ENCODE data around the gene RPS6KB1. TPM values are rescaled to one million over a fixed set of nuclear protein-coding genes. Genes with fewer than 3 reads are reported as not detected.
"Not testable (repeated sequence)": the region's sequence is repeated elsewhere in the genome, so short reads cannot be mapped to it uniquely, and the experiment has no call there.

RPS6KB1 gene
- total RNA-seq = 24.8 and 26.2 TPM in 2 replicates
- 11.6 TPM for polyA plus RNA-seq (2012)

- no peak for DNase-seq (ENCODE audit: low read depth)
Measured at GRCh38 chr17:59892924-59893675, at the start of gene RPS6KB1, which contains the start of gene TUBD1. RPS6KB1 (plus strand) TSS chr17:59893121; CDS start chr17:59893185, 64 bp downstream. TUBD1 (minus strand) TSS chr17:59892943; CDS start chr17:59891002, 1,941 bp downstream.

- peak; percentile 76 for DNase-seq (ENCODE audit: low read depth)
Measured at GRCh38 chr17:59844884-59845594, 47.9 kb upstream of the RPS6KB1 start.

- peak; percentile 99 for DNase-seq (ENCODE audit: low read depth)
Measured at GRCh38 chr17:59845595-59846393, 47.1 kb upstream of the RPS6KB1 start.

- peak; percentile 86 for DNase-seq (ENCODE audit: low read depth)
Measured at GRCh38 chr17:59846394-59847165, 46.3 kb upstream of the RPS6KB1 start.

GRCh38 chr17:59848385-59848668 lies 44.6 kb upstream of the RPS6KB1 start:
- DNase-seq (ENCODE audit: low read depth) = no peak

- DNase-seq (ENCODE audit: low read depth) = peak; percentile 46
Measured at GRCh38 chr17:59848778-59849177, 44.1 kb upstream of the RPS6KB1 start.

- not testable (repeated sequence) for DNase-seq (ENCODE audit: low read depth)
Measured at GRCh38 chr17:59850311-59850710, 42.6 kb upstream of the RPS6KB1 start.

- peak; percentile 41 for DNase-seq (ENCODE audit: low read depth)
Measured at GRCh38 chr17:59851439-59852375, 41.2 kb upstream of the RPS6KB1 start.

- not testable (repeated sequence) for DNase-seq (ENCODE audit: low read depth)
Measured at GRCh38 chr17:59852847-59853167, 40.1 kb upstream of the RPS6KB1 start.

GRCh38 chr17:59853168-59853918 lies 39.6 kb upstream of the RPS6KB1 start:
- peak; percentile 53 for DNase-seq (ENCODE audit: low read depth)

GRCh38 chr17:59853919-59854729 lies 38.8 kb upstream of the RPS6KB1 start:
- DNase-seq (ENCODE audit: low read depth) = not testable (repeated sequence)

- no peak for DNase-seq (ENCODE audit: low read depth)
Measured at GRCh38 chr17:59856859-59857794, 35.8 kb upstream of the RPS6KB1 start.

- no peak for DNase-seq (ENCODE audit: low read depth)
Measured at GRCh38 chr17:59858167-59858816, 34.6 kb upstream of the RPS6KB1 start.

GRCh38 chr17:59858932-59859331 lies 34.0 kb upstream of the RPS6KB1 start:
- DNase-seq (ENCODE audit: low read depth) = no peak

- DNase-seq (ENCODE audit: low read depth) = peak; percentile 75
Measured at GRCh38 chr17:59859444-59860025, 33.4 kb upstream of the RPS6KB1 start.

GRCh38 chr17:59863616-59864015 lies 29.3 kb upstream of the RPS6KB1 start:
- no peak for DNase-seq (ENCODE audit: low read depth)

GRCh38 chr17:59869941-59870218 lies 23.0 kb upstream of the RPS6KB1 start:
- no peak for DNase-seq (ENCODE audit: low read depth)
